Parathyroid adenoma (tissue), 2 donors: ENCODE data around the gene TTLL10.

Source experiments
- H2AFZ ChIP-seq: fragments of 300-600 bp; sonication (generic); one replicate; pipeline ENCODE4 v1.7.0; 2017; ENCODE audit warnings: antibody characterized with exemption, mild to moderate bottlenecking
- H3K27ac ChIP-seq: fragments of 300-600 bp; sonication (generic); one replicate; pipeline ENCODE4 v1.7.0; 2017
- H3K27me3 ChIP-seq: fragments of 300-600 bp; sonication (generic); one replicate; pipeline ENCODE4 v1.7.0; 2017; ENCODE audit warnings: low read length; ENCODE audit not compliant: control insufficient read depth, insufficient read depth
- H3K36me3 ChIP-seq: fragments of 300-600 bp; sonication (generic); one replicate; pipeline ENCODE4 v1.7.0; 2017; ENCODE audit warnings: low read length; ENCODE audit not compliant: control insufficient read depth, insufficient read depth
- H3K4me1 ChIP-seq: fragments of 300-600 bp; sonication (generic); one replicate; pipeline ENCODE4 v1.7.0; 2017; ENCODE audit warnings: control low read depth
- H3K4me2 ChIP-seq: fragments of 300-600 bp; sonication (generic); one replicate; pipeline ENCODE4 v1.7.0; 2017; ENCODE audit warnings: low read length
- H3K4me3 ChIP-seq: fragments of 300-600 bp; sonication (generic); one replicate; pipeline ENCODE4 v1.7.0; 2017; ENCODE audit warnings: low read depth, low read length
- H3K79me2 ChIP-seq: fragments of 300-600 bp; sonication (generic); one replicate; pipeline ENCODE4 v1.7.0; 2017; ENCODE audit warnings: control low read depth
- H3K9ac ChIP-seq: fragments of 300-600 bp; sonication (generic); one replicate; pipeline ENCODE4 v1.7.0; 2017; ENCODE audit warnings: mild to moderate bottlenecking
- H3K9me3 ChIP-seq: fragments of 300-600 bp; sonication (generic); one replicate; pipeline ENCODE4 v1.7.0; 2017; ENCODE audit warnings: low read length; ENCODE audit not compliant: control insufficient read depth
- TF ChIP-seq, protein P1 (sequence below): fragments of 300-600 bp; sonication (generic); IDR thresholded peaks from one replicate; pipeline ENCODE4 v1.7.0; 2017; ENCODE audit warnings: antibody characterized with exemption, mild to moderate bottlenecking
- donor health status: primary hyperparathyroidism.

Gene TTLL10

DNA sequence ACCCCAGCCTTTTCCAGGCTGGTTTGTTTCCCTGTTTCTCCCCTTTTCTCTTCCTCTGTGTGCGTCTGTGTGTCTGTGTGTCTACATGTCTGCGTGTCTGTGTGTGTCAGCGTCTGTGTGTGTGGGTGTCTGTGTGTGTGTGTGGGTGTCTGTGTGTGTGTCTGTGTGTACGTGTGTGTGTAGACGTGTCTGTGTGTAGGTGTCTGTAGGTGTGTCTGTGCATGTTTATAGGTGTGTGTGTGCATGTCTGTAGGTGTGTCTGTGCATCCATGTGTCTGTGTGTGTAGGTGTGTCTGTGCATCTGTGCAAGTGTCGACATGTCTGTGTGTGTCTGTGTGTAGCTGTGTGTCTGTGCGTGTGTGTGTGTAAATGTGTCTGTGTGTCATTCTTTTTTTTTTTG, 3.3 kb downstream of the TTLL10 start:
- H3K36me3 ChIP-seq: no peaks in the 10 kb centered on the region
- no peak overlapping the region for H3K27ac ChIP-seq
- TF ChIP-seq, protein P1, sequence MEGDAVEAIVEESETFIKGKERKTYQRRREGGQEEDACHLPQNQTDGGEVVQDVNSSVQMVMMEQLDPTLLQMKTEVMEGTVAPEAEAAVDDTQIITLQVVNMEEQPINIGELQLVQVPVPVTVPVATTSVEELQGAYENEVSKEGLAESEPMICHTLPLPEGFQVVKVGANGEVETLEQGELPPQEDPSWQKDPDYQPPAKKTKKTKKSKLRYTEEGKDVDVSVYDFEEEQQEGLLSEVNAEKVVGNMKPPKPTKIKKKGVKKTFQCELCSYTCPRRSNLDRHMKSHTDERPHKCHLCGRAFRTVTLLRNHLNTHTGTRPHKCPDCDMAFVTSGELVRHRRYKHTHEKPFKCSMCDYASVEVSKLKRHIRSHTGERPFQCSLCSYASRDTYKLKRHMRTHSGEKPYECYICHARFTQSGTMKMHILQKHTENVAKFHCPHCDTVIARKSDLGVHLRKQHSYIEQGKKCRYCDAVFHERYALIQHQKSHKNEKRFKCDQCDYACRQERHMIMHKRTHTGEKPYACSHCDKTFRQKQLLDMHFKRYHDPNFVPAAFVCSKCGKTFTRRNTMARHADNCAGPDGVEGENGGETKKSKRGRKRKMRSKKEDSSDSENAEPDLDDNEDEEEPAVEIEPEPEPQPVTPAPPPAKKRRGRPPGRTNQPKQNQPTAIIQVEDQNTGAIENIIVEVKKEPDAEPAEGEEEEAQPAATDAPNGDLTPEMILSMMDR: no peak
- H3K79me2 ChIP-seq: no peaks in the 10 kb centered on the region
- H3K4me1 ChIP-seq: no peaks in the 10 kb centered on the region
- no peaks in the 10 kb centered on the region for H3K9me3 ChIP-seq
- no peak overlapping the region for H3K4me2 ChIP-seq
- H2AFZ ChIP-seq: no peak overlapping the region
- H3K27me3 ChIP-seq: no peaks in the 10 kb centered on the region
- H3K4me3 ChIP-seq: no peak overlapping the region
- H3K9ac ChIP-seq: no peak overlapping the region

DNA sequence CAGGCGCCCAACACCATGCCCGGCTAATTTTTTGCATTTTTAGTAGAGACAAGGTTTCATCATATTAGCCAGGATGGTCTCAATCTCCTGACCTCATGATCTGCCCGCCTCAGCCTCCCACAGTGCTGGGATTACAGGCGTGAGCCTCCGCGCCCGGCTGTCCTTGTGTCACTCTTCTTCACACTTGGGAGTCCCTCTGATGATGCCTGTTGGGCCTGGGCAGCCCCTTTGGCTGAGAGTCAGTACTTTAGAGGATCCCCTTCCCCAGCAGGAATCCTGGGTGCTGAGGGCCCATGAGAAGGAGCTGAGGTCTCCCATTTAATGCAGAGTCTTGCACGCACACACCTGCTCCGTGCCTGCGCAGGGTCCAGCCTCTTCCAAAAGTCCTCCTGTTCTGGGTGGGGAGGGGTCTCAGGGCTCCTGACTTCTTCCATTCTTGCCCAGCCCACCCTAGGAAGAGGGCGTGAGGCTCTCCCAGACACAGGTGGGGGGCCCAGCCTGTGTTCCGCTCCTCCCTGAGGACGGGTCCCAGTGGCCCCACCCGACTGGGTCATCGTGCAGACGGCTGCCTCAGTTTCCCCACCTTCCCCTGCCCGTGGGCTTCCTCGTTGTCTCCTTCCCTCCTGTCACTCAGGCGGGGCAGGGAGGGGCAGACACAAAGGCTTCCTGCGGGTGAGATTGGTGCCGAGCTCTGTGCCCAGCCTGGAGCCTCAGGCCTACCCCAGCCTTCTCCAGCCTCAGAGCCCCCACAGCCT, 3.9 kb downstream of the TTLL10 start:
- H3K9ac ChIP-seq: no peak overlapping the region
- no peak overlapping the region for H2AFZ ChIP-seq
- no peaks in the 10 kb centered on the region for H3K36me3 ChIP-seq
- no peak overlapping the region for H3K4me3 ChIP-seq
- no peaks in the 10 kb centered on the region for H3K9me3 ChIP-seq
- TF ChIP-seq, protein P1: no peak
- H3K4me1 ChIP-seq: no peaks in the 10 kb centered on the region
- H3K27ac ChIP-seq: no peak overlapping the region
- no peaks in the 10 kb centered on the region for H3K79me2 ChIP-seq
- H3K27me3 ChIP-seq: no peaks in the 10 kb centered on the region
- no peak overlapping the region for H3K4me2 ChIP-seq

DNA sequence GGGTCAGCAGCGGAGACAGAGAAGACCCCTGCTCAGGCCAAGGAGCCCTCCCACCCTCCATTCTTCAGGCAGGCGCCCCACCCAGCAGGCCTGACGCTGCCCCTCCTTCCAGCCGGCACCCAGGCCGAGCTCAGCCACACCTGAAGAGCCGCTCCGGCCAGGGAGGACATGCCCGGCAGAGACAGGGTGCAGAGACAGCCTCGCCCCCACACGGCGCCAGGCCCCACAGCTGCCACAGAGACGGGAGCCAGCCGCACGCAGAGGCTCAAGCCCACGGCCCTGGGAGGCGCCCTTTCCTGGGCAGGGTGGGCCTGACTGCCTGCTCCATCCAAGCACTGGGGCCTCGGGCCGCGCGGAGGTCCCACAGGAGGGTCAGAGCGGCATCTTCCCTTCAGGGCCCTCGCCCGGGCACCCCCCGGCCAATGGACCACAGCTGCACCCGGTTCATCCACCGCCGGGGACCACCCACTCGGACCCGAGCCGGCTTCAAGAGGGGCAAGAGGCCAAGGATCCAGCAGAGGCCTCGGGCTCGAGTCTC, 5.2 kb downstream of the TTLL10 start:
- H3K27ac ChIP-seq: no peak overlapping the region
- H3K4me3 ChIP-seq: no peak overlapping the region
- H3K9me3 ChIP-seq: no peaks in the 10 kb centered on the region
- H3K79me2 ChIP-seq: no peaks in the 10 kb centered on the region
- H2AFZ ChIP-seq: no peak overlapping the region
- no peaks in the 10 kb centered on the region for H3K4me1 ChIP-seq
- no peak overlapping the region for H3K9ac ChIP-seq
- H3K36me3 ChIP-seq: no peaks in the 10 kb centered on the region
- H3K4me2 ChIP-seq: no peak overlapping the region
- TF ChIP-seq, protein P1: no peak
- H3K27me3 ChIP-seq: no peaks in the 10 kb centered on the region

DNA sequence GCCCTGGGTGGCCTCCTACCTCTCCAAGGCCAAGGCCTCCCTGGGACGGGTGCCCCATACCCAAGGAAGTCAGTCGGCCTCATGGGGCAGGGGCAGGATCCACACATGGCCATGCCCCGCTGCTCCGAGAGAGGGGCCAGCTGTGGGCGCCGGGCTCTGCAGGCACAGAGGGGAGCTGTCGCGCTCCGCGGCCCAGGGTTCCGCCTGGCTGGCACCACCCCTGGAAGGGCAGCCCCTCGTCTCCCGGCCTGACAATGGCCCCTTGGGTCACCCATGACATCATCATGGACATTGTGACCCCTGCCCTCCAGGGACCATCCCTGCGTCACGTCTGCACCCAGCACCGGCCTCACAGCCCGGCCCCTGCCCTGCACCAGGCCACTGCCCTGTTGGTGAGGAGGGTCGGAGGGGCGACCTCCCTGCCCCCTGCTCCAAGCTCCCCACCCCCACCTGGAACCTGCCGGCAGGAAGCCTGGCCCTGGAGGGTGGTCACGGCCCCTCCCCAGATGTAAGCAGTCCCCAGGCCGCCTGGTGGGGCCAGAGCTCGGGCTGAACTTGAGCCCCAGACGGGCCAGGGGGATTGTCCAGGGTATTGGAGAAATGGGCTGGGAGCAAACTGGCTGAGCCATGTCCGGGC, 5.8 kb downstream of the TTLL10 start:
- Histone ChIP-seq H3K27me3 (no peaks in the 10 kb centered on the region), H3K9ac (no peak overlapping the region), H3K4me2 (no peak overlapping the region), H3K79me2 (no peaks in the 10 kb centered on the region), H3K36me3 (no peaks in the 10 kb centered on the region), H3K27ac (no peak overlapping the region), H2AFZ (no peak overlapping the region), H3K4me1 (no peaks in the 10 kb centered on the region), H3K4me3 (no peak overlapping the region), H3K9me3 (no peaks in the 10 kb centered on the region)
- TF ChIP-seq, protein P1: no peak
